CD4-positive, alpha-beta T cell (primary cell): ENCODE measurements around the gene HAUS2. TPM values are rescaled to one million over a fixed set of nuclear protein-coding genes. Genes with fewer than 3 reads are reported as not detected.

Source experiments
- ATAC-seq: fragments of 200-7000 bp; cut with Tn5 transposase; one replicate; pipeline ENCODE4 v1.10.0; 2022; ENCODE audit warnings: mild to moderate bottlenecking; ENCODE audit not compliant: poor library complexity
- CTCF ChIA-PET: fragments of 350-600 bp; sonication (Branson Sonifier 250); formaldehyde crosslinking; loops from one replicate; lab custom pipeline; 2021; ENCODE audit warnings: antibody characterized with exemption, inconsistent platforms; lab: Charles Lee
- POLR2A ChIA-PET: fragments of 350-600 bp; sonication (Branson Sonifier 250); formaldehyde crosslinking; loops from one replicate; lab custom pipeline; 2021; ENCODE audit warnings: antibody characterized with exemption, inconsistent platforms; lab: Charles Lee
- DNase-seq, 14 experiments: peaks; one replicate each; pipeline ENCODE4 v3.0.0-alpha.2; 2013 to 2020; ENCODE audit warnings: mixed read lengths in 2 of 14
- H3K27ac ChIP-seq, 2 donors: one replicate each; pipeline versions ENCODE4 v1.5.1 to v1.7.0; 2013; ENCODE audit warnings: low read length in 2 of 2, low read depth in 1 of 2, mild to moderate bottlenecking in 1 of 2
- H3K27me3 ChIP-seq, 2 experiments: 1 replicate in 1 of 2; 2 replicates in 1 of 2; pipeline versions ENCODE4 v1.6.1 to v1.7.0; 2013; ENCODE audit warnings: low read length in 2 of 2, control low read depth in 1 of 2, mild to moderate bottlenecking in 1 of 2, moderate library complexity in 1 of 2; ENCODE audit not compliant: insufficient read depth in 2 of 2, control insufficient read depth in 1 of 2
- H3K36me3 ChIP-seq: one replicate; pipeline ENCODE4 v1.6.1; 2013; ENCODE audit warnings: low read length, control low read depth; ENCODE audit not compliant: insufficient read depth
- H3K4me1 ChIP-seq: one replicate; pipeline ENCODE4 v1.6.1; 2013; ENCODE audit warnings: low read length, control low read depth; ENCODE audit not compliant: insufficient read depth
- H3K4me3 ChIP-seq: one replicate; pipeline ENCODE4 v1.5.1; 2013; ENCODE audit warnings: mild to moderate bottlenecking, low read length, moderate library complexity
- H3K9me3 ChIP-seq, 2 experiments: 1 replicate in 1 of 2; 2 replicates in 1 of 2; pipeline versions ENCODE4 v1.6.1 to v1.7.0; 2013; ENCODE audit warnings: low read length in 2 of 2, mild to moderate bottlenecking in 2 of 2, control low read depth in 1 of 2, moderate library complexity in 1 of 2; ENCODE audit not compliant: control insufficient read depth in 1 of 2, insufficient read depth in 1 of 2
- H3K27ac Mint-ChIP-seq: one replicate; pipeline ENCODE4 v1.8.0; 2020; ENCODE audit warnings: mixed read lengths
- H3K27me3 Mint-ChIP-seq: one replicate; pipeline ENCODE4 v1.8.0; 2021; ENCODE audit warnings: mixed read lengths
- H3K36me3 Mint-ChIP-seq: one replicate; pipeline ENCODE4 v1.8.0; 2021; ENCODE audit warnings: low read depth, mixed read lengths
- H3K4me1 Mint-ChIP-seq: one replicate; pipeline ENCODE4 v1.8.0; 2021; ENCODE audit warnings: low read depth, mixed read lengths
- H3K4me3 Mint-ChIP-seq: one replicate; pipeline ENCODE4 v1.8.0; 2020; ENCODE audit warnings: mild to moderate bottlenecking, mixed read lengths
- H3K9me3 Mint-ChIP-seq: one replicate; pipeline ENCODE4 v1.8.0; 2020; ENCODE audit warnings: mixed read lengths
- intact Hi-C, 2 experiments: fragments of 100-400 bp; cut with DNase I in 1 of 2; cut with micrococcal nuclease in 1 of 2; formaldehyde crosslinking; loops; one replicate each; pipeline versions ENCODE4 v1.15.1 to v1.9.0; 2023 to 2025; cut with DNase I, micrococcal nuclease
- total RNA-seq, 174 experiments: library from RNA in 2 of 174; stranded (reverse) in 2 of 174; gene quantifications; one replicate each; pipeline ENCODE4 v1.2.3 and lab custom pipeline; 2021 to 2026
- TF ChIP-seq, protein P1 (sequence below): fragments of 200-600 bp; IDR thresholded peaks from one replicate; pipeline ENCODE4 v1.8.0; 2022; ENCODE audit warnings: antibody characterized with exemption, mild to moderate bottlenecking

HAUS2 gene
- total RNA-seq, 2 experiments from 2014 or later = 23.0 to 28.2 TPM

DNA sequence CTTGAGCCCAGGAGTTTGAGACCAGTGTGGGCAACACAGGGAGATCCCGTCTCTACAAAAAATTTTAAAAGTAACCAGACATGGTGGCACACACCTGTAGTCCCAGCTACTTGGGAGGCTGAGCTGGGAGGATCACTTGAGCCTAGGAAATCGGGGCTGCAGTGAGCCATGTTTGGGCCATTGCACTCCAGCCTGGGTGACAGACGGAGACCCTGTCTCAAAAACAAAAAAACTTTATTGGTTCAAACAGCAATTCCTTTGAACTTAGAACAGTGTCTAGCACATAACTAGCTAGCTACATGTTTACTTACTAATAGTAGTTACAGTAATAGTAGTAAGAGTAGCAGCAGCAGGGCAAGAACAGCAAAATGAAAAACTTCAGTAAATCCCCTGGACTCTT lies 10.1 kb downstream of the HAUS2 start:
- no peaks in the 10 kb centered on the region for H3K27me3 Mint-ChIP-seq
- Histone ChIP-seq H3K27me3 (no peaks in the 10 kb centered on the region), H3K27ac (no peak overlapping the region), H3K9me3 (no peaks in the 10 kb centered on the region), H3K36me3 (peaks cover 47% of the 10 kb centered on the region), H3K4me1 (no peaks in the 10 kb centered on the region), H3K4me3 (no peak overlapping the region)
- ChIA-PET POLR2A (no interaction called here), CTCF (interaction anchor here (0.7 kb wide), 1 partner anchor 368 kb away, joined by 3 read pairs; no protein-coding TSS in a partner anchor)
- H3K27ac Mint-ChIP-seq = no peak overlapping the region
- peaks cover 57% of the 10 kb centered on the region for H3K36me3 Mint-ChIP-seq
- H3K4me1 Mint-ChIP-seq = peaks cover 9% of the 10 kb centered on the region
- no peak for DNase-seq
- no peaks in the 10 kb centered on the region for H3K9me3 Mint-ChIP-seq
- H3K4me3 Mint-ChIP-seq = no peak overlapping the region
- TF ChIP-seq, protein P1, sequence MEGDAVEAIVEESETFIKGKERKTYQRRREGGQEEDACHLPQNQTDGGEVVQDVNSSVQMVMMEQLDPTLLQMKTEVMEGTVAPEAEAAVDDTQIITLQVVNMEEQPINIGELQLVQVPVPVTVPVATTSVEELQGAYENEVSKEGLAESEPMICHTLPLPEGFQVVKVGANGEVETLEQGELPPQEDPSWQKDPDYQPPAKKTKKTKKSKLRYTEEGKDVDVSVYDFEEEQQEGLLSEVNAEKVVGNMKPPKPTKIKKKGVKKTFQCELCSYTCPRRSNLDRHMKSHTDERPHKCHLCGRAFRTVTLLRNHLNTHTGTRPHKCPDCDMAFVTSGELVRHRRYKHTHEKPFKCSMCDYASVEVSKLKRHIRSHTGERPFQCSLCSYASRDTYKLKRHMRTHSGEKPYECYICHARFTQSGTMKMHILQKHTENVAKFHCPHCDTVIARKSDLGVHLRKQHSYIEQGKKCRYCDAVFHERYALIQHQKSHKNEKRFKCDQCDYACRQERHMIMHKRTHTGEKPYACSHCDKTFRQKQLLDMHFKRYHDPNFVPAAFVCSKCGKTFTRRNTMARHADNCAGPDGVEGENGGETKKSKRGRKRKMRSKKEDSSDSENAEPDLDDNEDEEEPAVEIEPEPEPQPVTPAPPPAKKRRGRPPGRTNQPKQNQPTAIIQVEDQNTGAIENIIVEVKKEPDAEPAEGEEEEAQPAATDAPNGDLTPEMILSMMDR = no peak
- no peak for ATAC-seq
- intact Hi-C loops = loop anchor here in 1 of 2 experiments (10.0 kb wide), 1 partner anchor 86 kb away; no protein-coding TSS in a partner anchor

DNA sequence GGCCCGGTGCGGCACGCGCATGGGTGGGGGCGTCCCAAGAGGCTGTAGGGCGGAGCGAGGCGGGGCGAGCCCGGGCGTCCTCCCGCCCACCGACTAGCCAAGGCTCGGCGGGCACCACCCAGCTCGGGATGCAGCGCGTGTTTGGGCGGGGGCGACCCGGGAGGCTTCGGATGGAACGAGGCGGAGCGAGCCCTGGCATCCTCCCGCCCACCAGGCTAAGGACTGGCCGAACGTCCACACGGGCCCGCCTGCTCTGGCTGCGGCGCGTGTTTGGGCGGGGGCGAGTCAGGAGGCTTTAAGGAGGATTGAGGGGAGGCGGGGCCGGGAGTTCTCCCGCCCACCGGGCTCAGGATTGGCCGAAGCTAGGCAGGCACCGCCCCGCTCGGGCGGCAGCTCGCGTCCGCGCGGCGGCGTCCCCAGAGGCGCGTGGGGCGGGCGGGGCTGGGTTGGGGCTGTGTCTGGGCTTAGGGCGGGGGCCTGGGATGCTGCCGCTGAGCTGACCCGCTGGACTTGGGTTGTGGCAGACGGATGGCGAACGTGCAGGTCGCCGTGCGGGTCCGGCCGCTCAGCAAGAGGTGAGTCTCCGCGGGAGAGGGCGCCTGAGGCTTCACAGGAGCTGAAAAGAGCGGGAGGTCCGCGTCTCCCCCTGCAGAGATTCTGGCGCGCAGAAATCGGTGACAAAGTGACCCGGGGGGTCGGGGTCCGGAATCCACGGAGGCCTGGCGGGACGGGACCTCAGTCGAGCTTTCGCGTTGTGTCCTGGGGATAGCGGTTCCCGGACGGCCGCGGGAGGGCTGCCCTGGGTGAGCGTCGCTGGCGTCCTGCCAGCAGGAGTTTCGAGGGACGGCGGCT lies 26.8 kb downstream of the HAUS2 start, which contains the start of gene STARD9:
TSS of gene STARD9 (plus strand) at position 419 of the 852 bp plus-strand sequence. CDS start at position 529, 110 bp downstream.
- Histone ChIP-seq H3K9me3 (no peaks in the 10 kb centered on the region), H3K36me3 (no peaks in the 10 kb centered on the region), H3K4me3 (peak within 1 kb of the TSS; percentile 78), H3K27me3 (no peaks in the 10 kb centered on the region), H3K4me1 (peaks cover 16% of the 10 kb centered on the region), H3K27ac (peak within 1 kb of the TSS; percentile 38 to 46)
- H3K9me3 Mint-ChIP-seq = no peaks in the 10 kb centered on the region
- peaks cover 16% of the 10 kb centered on the region for H3K27me3 Mint-ChIP-seq
- CTCF ChIA-PET = interaction anchor here (0.8 to 1.6 kb wide), 3 partner anchors 16 to 104 kb away, joined by 3 to 5 read pairs (median 3); no protein-coding TSS in a partner anchor
- peak within 1 kb of the TSS; percentile 94 for H3K4me3 Mint-ChIP-seq
- TF ChIP-seq, protein P1 = no peak
- H3K27ac Mint-ChIP-seq = peak within 1 kb of the TSS; percentile 76
- ATAC-seq (peak; percentile 94), DNase-seq (peak; percentile 84 to 97 (median 92))
- H3K36me3 Mint-ChIP-seq = no peaks in the 10 kb centered on the region
- H3K4me1 Mint-ChIP-seq = peaks cover 28% of the 10 kb centered on the region
- intact Hi-C loops = loop anchor here (1.0 to 5.0 kb wide), 4 partner anchors 27 to 532 kb away; partner anchors contain the start of genes CDAN1 (in 1 of the 2), HAUS2 (in 1 of the 2), LRRC57 (in 1 of the 2) and UBR1 (in 1 of the 2)
- POLR2A ChIA-PET = interaction anchor here (0.6 to 2.1 kb wide), 14 partner anchors 10 to 1881 kb away, joined by 3 to 29 read pairs (median 4); partner anchors contain the start of genes GANC, HAUS2, LRRC57 and RAD51

DNA sequence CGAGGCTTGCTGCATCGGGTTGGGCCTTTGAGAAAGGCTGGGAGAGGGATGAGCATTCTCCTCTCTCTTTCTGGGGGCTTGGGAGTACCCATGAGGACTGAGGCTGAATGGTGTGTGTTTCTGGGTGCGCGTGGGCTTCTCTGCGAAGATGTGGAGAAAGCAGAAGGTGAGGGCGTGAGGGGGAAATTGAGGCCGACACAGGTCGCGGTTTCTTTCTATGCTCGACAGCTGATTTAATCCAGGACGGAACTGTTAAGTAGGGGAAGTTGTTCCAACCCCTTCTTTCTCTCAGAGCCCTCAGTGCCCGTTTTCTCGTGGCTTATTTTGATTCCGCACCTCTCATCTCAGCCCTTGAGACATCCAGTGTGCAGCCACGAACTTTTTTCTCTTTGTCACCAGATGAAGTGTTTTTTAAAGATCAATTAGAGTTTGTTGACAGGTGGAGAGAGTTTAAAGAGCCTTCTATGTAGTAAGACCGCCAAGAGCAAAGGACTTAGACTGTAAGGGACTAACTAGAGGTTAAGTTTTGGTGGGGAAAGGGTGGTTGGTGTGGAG lies 27.5 kb downstream of the HAUS2 start:
- Histone ChIP-seq H3K36me3 (no peaks in the 10 kb centered on the region), H3K9me3 (no peaks in the 10 kb centered on the region), H3K27me3 (no peaks in the 10 kb centered on the region), H3K4me1 (peaks cover 23% of the 10 kb centered on the region), H3K27ac (no peak overlapping the region), H3K4me3 (peak overlapping the region; percentile 78)
- ChIA-PET POLR2A (interaction anchor here (0.8 to 2.1 kb wide), 11 partner anchors 9 to 1881 kb away, joined by 3 to 29 read pairs (median 4); partner anchors contain the start of genes GANC, HAUS2, LRRC57 and RAD51), CTCF (interaction anchor here (0.8 to 1.6 kb wide), 2 partner anchors 16 to 27 kb away, joined by 3 to 5 read pairs; no protein-coding TSS in a partner anchor)
- H3K27ac Mint-ChIP-seq = peak overlapping the region; percentile 76
- TF ChIP-seq, protein P1 = no peak
- DNase-seq (no peak), ATAC-seq (no peak)
- intact Hi-C loops = loop anchor here (5.0 kb wide), 3 partner anchors 76 to 531 kb away; partner anchors contain the start of genes CDAN1 (in 1 of the 2) and UBR1 (in 1 of the 2)
- H3K27me3 Mint-ChIP-seq = peaks cover 16% of the 10 kb centered on the region
- H3K4me1 Mint-ChIP-seq = peaks cover 32% of the 10 kb centered on the region
- H3K4me3 Mint-ChIP-seq = peak overlapping the region; percentile 94
- no peaks in the 10 kb centered on the region for H3K36me3 Mint-ChIP-seq
- H3K9me3 Mint-ChIP-seq = no peaks in the 10 kb centered on the region
